Tibial nerve (tissue), 3 donors: ENCODE measurements around the gene HEXD.

Experiments
- POLR2A ChIP-seq, 2 donors: fragments of 450-650 bp; IDR thresholded peaks; one replicate each; pipeline ENCODE4 v1.6.1; 2017; ENCODE audit warnings: antibody characterized with exemption in 2 of 2, mild to moderate bottlenecking in 2 of 2, moderate library complexity in 2 of 2
- TF ChIP-seq, protein P1 (sequence below), 5 experiments: fragments of 200-600 bp in 3 of 5; fragments of 450-650 bp in 2 of 5; sonication (generic) in 3 of 5; IDR thresholded peaks; one replicate each; pipeline ENCODE4 v1.5.1; 2016 to 2019; ENCODE audit warnings: antibody characterized with exemption in 5 of 5, mild to moderate bottlenecking in 3 of 5, moderate library complexity in 2 of 5

DNA sequence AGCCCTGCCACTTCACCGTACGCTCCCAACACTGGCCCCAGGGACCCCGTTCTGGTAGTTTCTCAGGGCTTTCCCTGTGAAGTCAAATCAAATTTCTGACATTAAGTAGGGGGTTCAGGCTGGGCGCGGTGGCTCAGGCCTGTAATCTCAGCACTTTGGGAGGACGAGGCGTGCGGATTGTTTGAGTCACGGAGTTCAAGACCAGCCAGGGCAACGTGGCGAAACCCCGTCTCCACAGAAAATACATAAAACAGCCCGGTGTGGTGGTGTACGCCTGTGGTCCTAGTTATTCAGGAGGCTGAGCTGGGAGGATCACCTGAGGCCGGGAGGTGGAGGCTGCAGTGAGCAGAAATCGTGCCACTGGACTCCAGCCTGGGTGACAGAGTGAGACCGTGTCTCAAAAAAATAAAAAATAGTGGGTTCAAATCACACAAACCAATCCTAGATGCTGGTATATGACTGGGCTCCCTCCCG lies 31.8 kb downstream of the HEXD start:
- TF ChIP-seq, protein P1, sequence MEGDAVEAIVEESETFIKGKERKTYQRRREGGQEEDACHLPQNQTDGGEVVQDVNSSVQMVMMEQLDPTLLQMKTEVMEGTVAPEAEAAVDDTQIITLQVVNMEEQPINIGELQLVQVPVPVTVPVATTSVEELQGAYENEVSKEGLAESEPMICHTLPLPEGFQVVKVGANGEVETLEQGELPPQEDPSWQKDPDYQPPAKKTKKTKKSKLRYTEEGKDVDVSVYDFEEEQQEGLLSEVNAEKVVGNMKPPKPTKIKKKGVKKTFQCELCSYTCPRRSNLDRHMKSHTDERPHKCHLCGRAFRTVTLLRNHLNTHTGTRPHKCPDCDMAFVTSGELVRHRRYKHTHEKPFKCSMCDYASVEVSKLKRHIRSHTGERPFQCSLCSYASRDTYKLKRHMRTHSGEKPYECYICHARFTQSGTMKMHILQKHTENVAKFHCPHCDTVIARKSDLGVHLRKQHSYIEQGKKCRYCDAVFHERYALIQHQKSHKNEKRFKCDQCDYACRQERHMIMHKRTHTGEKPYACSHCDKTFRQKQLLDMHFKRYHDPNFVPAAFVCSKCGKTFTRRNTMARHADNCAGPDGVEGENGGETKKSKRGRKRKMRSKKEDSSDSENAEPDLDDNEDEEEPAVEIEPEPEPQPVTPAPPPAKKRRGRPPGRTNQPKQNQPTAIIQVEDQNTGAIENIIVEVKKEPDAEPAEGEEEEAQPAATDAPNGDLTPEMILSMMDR (IDR thresholded peaks at IDR 0.05), result no peak
- TF ChIP-seq POLR2A (IDR thresholded peaks at IDR 0.05), result no peak
